Measurements from ENCODE around the gene POTEE.
"Not testable (repeated sequence)": the region's sequence is repeated elsewhere in the genome, so short reads cannot be mapped to it uniquely, and the experiment has no call there.

- not testable (repeated sequence) for TF ChIP-seq CTCF (IDR thresholded peaks at IDR 0.05); EZH2 (IDR thresholded peaks at IDR 0.05; ENCODE audit: borderline replicate concordance, insufficient read depth, low read depth, low read length, poor library complexity, severe bottlenecking)
Measured at GRCh38 chr2:131210434-131211211, 1.3 kb downstream of the POTEE start.

All from B cell (primary cell).